Lower lobe of right lung (tissue), 2 donors: ENCODE data around the gene EEPD1. TPM values are rescaled to one million over a fixed set of nuclear protein-coding genes. Genes with fewer than 3 reads are reported as not detected.

Experiments used
- ATAC-seq, 2 donors: fragments of 200-7000 bp; cut with Tn5 transposase; one replicate each; pipeline ENCODE4 v1.9.1; 2020 to 2022; ENCODE audit warnings: mild to moderate bottlenecking in 2 of 2, moderate library complexity in 2 of 2
- DNase-seq: peaks from one replicate; pipeline ENCODE4 v3.0.0-alpha.2; 2020
- H3K27ac ChIP-seq: fragments of 200-600 bp; one replicate; pipeline ENCODE4 v1.8.0; 2022
- H3K27me3 ChIP-seq: fragments of 200-600 bp; one replicate; pipeline ENCODE4 v1.8.0; 2022; ENCODE audit warnings: low read depth
- H3K36me3 ChIP-seq: fragments of 200-600 bp; one replicate; pipeline ENCODE4 v1.8.0; 2022; ENCODE audit warnings: mild to moderate bottlenecking
- H3K4me1 ChIP-seq: fragments of 200-600 bp; one replicate; pipeline ENCODE4 v1.8.0; 2022
- H3K4me3 ChIP-seq: fragments of 200-600 bp; one replicate; pipeline ENCODE4 v1.8.0; 2022; ENCODE audit warnings: mild to moderate bottlenecking
- H3K9me3 ChIP-seq: fragments of 200-600 bp; one replicate; pipeline ENCODE4 v1.8.0; 2022
- CTCF ChIP-seq: fragments of 200-600 bp; IDR thresholded peaks from one replicate; pipeline ENCODE4 v1.8.0; 2022; ENCODE audit warnings: antibody characterized with exemption, mild to moderate bottlenecking
- intact Hi-C: fragments of 100-400 bp; cut with DNase I; formaldehyde crosslinking; loops from one replicate; pipeline ENCODE4 v1.11.0; 2022
- total RNA-seq: library from RNA; stranded (reverse); fragmentation: NEBNext Ultra II Directional; extraction: Animal tissue kit (Norgen Biotek cat#: 25700); gene quantifications from one replicate; pipeline ENCODE4 v1.2.1, GENCODE V29; 2021
- donor health status: DM: no; HTN: yes; CAD: no; lungs with severe emphysema.

The EEPD1 gene
- total RNA-seq, 1 donor from 2014 or later, result 7.9 TPM

- Histone ChIP-seq H3K9me3 (no peaks in the 10 kb centered on the region), H3K27me3 (no peaks in the 10 kb centered on the region), H3K4me1 (peaks cover 49% of the 10 kb centered on the region), H3K27ac (peak overlapping the region; percentile 71), H3K36me3 (no peaks in the 10 kb centered on the region), H3K4me3 (peak overlapping the region; percentile 7)
- no peak for ATAC-seq
- no peak for TF ChIP-seq CTCF
- intact Hi-C loops, result no loop called here
- no peak for DNase-seq
These were observed 134.6 kb downstream of the EEPD1 start for GRCh38 chr7:36287371-36288241.

GRCh38 chr7:36288501-36288900, 135.4 kb downstream of the EEPD1 start:
- Histone ChIP-seq H3K4me3 (no peak overlapping the region), H3K27me3 (no peaks in the 10 kb centered on the region), H3K4me1 (peaks cover 49% of the 10 kb centered on the region), H3K36me3 (no peaks in the 10 kb centered on the region), H3K9me3 (no peaks in the 10 kb centered on the region), H3K27ac (no peak overlapping the region)
- intact Hi-C loops, result no loop called here
- ATAC-seq (no peak), DNase-seq (no peak)
- TF ChIP-seq CTCF, result no peak

GRCh38 chr7:36289833-36290661, 137.0 kb downstream of the EEPD1 start:
- ATAC-seq (peak; percentile 67 to 70), DNase-seq (no peak)
- H3K36me3 ChIP-seq, result no peaks in the 10 kb centered on the region
- no peaks in the 10 kb centered on the region for H3K9me3 ChIP-seq
- no peak overlapping the region for H3K27ac ChIP-seq
- H3K27me3 ChIP-seq, result no peaks in the 10 kb centered on the region
- no peak overlapping the region for H3K4me3 ChIP-seq
- peaks cover 49% of the 10 kb centered on the region for H3K4me1 ChIP-seq
- no peak for TF ChIP-seq CTCF
- intact Hi-C loops, result loop anchor here (5.0 kb wide), 1 partner anchor 303 kb away; no protein-coding TSS in a partner anchor

- no peaks in the 10 kb centered on the region for H3K27me3 ChIP-seq
- ATAC-seq, result peak; percentile 93 to 94
These were observed 138.6 kb downstream of the EEPD1 start for GRCh38 chr7:36291387-36292316.

More at GRCh38 chr7:36291387-36292316, 138.6 kb downstream of the EEPD1 start:
- Histone ChIP-seq H3K27ac (peak overlapping the region; percentile 85), H3K36me3 (no peaks in the 10 kb centered on the region), H3K9me3 (no peaks in the 10 kb centered on the region), H3K4me3 (peak overlapping the region; percentile 42), H3K4me1 (peaks cover 37% of the 10 kb centered on the region)
- peak; percentile 86 for DNase-seq
- TF ChIP-seq CTCF, result peak; percentile 96
- intact Hi-C loops, result loop anchor here (5.0 kb wide), 1 partner anchor 304 kb away; no protein-coding TSS in a partner anchor
